Transverse colon (tissue), 4 donors: ENCODE measurements around the gene FGA.

ENCODE experiments used
- CTCF ChIP-seq, 5 experiments: fragments of 200-600 bp in 3 of 5; fragments of 450-650 bp in 2 of 5; sonication (generic) in 3 of 5; IDR thresholded peaks; 1 replicate in 2 of 5; 2 replicates in 3 of 5; pipeline ENCODE4 v1.5.1; 2016 to 2017; ENCODE audit warnings: antibody characterized with exemption in 5 of 5, inconsistent platforms in 3 of 5, mild to moderate bottlenecking in 2 of 5, moderate library complexity in 1 of 5
- EP300 ChIP-seq: sonication (generic); formaldehyde crosslinking; IDR thresholded peaks from one replicate; pipeline ENCODE4 v1.6.1; 2017; ENCODE audit warnings: antibody characterized with exemption, low read depth
- POLR2A ChIP-seq: fragments of 450-650 bp; IDR thresholded peaks from one replicate; pipeline ENCODE4 v1.6.1; 2016; ENCODE audit warnings: antibody characterized with exemption, mild to moderate bottlenecking, moderate library complexity
- POLR2AphosphoS5 ChIP-seq, 3 donors: sonication (generic); formaldehyde crosslinking; IDR thresholded peaks; one replicate each; pipeline ENCODE4 v1.6.1; 2016; ENCODE audit warnings: antibody characterized with exemption in 3 of 3

GRCh38 chr4:154559141-154559493 lies 31.4 kb downstream of the FGA start:
- TF ChIP-seq CTCF (IDR thresholded peaks at IDR 0.05) (no peak), POLR2A (no peak), POLR2AphosphoS5 (IDR thresholded peaks at IDR 0.05) (no peak), EP300 (no peak)
